Endothelial cell of umbilical vein (primary cell): ENCODE measurements around the gene ORM2. TPM values are rescaled to one million over a fixed set of nuclear protein-coding genes. Genes with fewer than 3 reads are reported as not detected.

ENCODE experiments used
- BruUV-seq: library from RNA; stranded (reverse); fragments of 400-500 nt; replicated peaks from 2 replicates; lab custom pipeline; 2021; lab: Mats Ljungman, UMichigan
- CTCF ChIA-PET: fragments of 300-600, 350-600 bp; sonication (Branson Sonifier 250); formaldehyde crosslinking; loops from one replicate; lab custom pipeline; 2021; ENCODE audit warnings: antibody characterized with exemption, inconsistent platforms; lab: Charles Lee
- POLR2A ChIA-PET: fragments of 300-600, 350-600 bp; sonication (Branson Sonifier 250); formaldehyde crosslinking; loops from one replicate; lab custom pipeline; 2021; ENCODE audit warnings: antibody characterized with exemption, inconsistent platforms; lab: Charles Lee
- DNase-seq: peaks from one replicate; pipeline ENCODE4 v3.0.0-alpha.2; 2011; ENCODE audit warnings: low read depth, low spot score
- FAIRE-seq: peaks from 2 replicates; lab custom pipeline; 2011; peaks lifted over from hg19 to GRCh38; lab: Jason Lieb, UNC
- H2AFZ ChIP-seq: 2 replicates; pipeline ENCODE4 v1.6.0; 2012; ENCODE audit warnings: low read depth, low read length, control low read depth, inconsistent platforms
- H3K27ac ChIP-seq: 2 replicates; pipeline ENCODE4 v1.5.1; 2011; ENCODE audit warnings: low read depth, mild to moderate bottlenecking, control low read depth, low read length, moderate library complexity; ENCODE audit not compliant: insufficient read depth
- H3K27me3 ChIP-seq, 2 experiments: 2 replicates each; pipeline versions ENCODE4 v1.6.0 to v1.6.1; 2011; ENCODE audit warnings: low read length in 2 of 2, mixed read lengths in 1 of 2; ENCODE audit not compliant: control insufficient read depth in 2 of 2, insufficient read depth in 2 of 2
- H3K36me3 ChIP-seq, 2 experiments: 2 replicates in 1 of 2; 3 replicates in 1 of 2; pipeline ENCODE4 v1.5.1; 2011; ENCODE audit warnings: low read length in 2 of 2, mild to moderate bottlenecking in 1 of 2, moderate library complexity in 1 of 2; ENCODE audit not compliant: control insufficient read depth in 2 of 2, insufficient read depth in 2 of 2; ENCODE audit errors: extremely low read depth in 1 of 2
- H3K4me1 ChIP-seq: 3 replicates; pipeline ENCODE4 v1.5.1; 2011; ENCODE audit warnings: mild to moderate bottlenecking, low read length; ENCODE audit not compliant: control insufficient read depth, insufficient read depth; ENCODE audit errors: extremely low read depth
- H3K4me2 ChIP-seq: 2 replicates; pipeline ENCODE4 v1.6.1; 2011; ENCODE audit warnings: low read length, control low read depth, mixed read lengths; ENCODE audit not compliant: insufficient read depth
- H3K4me3 ChIP-seq, 3 experiments: fragments of 200-600 bp in 1 of 3; sonication (generic), shearing (Covaris generic) in 1 of 3; replicated peaks in 1 of 3; 2 replicates each; pipeline ENCODE4 v1.5.1; 2011 to 2016; ENCODE audit warnings: control low read depth in 3 of 3, low read length in 3 of 3, mild to moderate bottlenecking in 2 of 3, inconsistent platforms in 1 of 3, low read depth in 1 of 3, moderate library complexity in 1 of 3; ENCODE audit not compliant: insufficient read depth in 1 of 3
- H3K79me2 ChIP-seq: 2 replicates; pipeline ENCODE4 v1.6.0; 2012; ENCODE audit warnings: low read length, inconsistent platforms; ENCODE audit not compliant: control insufficient read depth, insufficient read depth
- H3K9ac ChIP-seq: replicated peaks from 2 replicates; pipeline ENCODE3; 2011; ENCODE audit warnings: low read length, control low read depth; ENCODE audit not compliant: insufficient read depth; ENCODE audit errors: extremely low read depth
- H3K9me1 ChIP-seq: replicated peaks from 3 replicates; pipeline ENCODE4 v1.6.0; 2011; ENCODE audit warnings: mild to moderate bottlenecking, low read length; ENCODE audit not compliant: control insufficient read depth, insufficient read depth; ENCODE audit errors: extremely low read depth
- H3K9me3 ChIP-seq: replicated peaks from 2 replicates; pipeline ENCODE4 v1.5.1; 2012; ENCODE audit warnings: low read length, inconsistent platforms; ENCODE audit not compliant: control insufficient read depth, insufficient read depth
- H4K20me1 ChIP-seq: replicated peaks from 2 replicates; pipeline ENCODE3; 2011; ENCODE audit warnings: mild to moderate bottlenecking, low read length; ENCODE audit not compliant: control insufficient read depth, insufficient read depth; ENCODE audit errors: extremely low read depth
- CTCF ChIP-seq, 2 donors: IDR thresholded peaks; 1 replicate in 1 of 2; 2 replicates in 1 of 2; pipeline ENCODE4 v1.5.1; 2011; ENCODE audit warnings: low read length in 2 of 2, mild to moderate bottlenecking in 2 of 2, moderate library complexity in 2 of 2, control low read depth in 1 of 2, inconsistent platforms in 1 of 2, low read depth in 1 of 2; ENCODE audit not compliant: insufficient read depth in 1 of 2; ENCODE audit errors: extremely low read depth in 1 of 2
- EZH2 ChIP-seq: IDR thresholded peaks from 2 replicates; pipeline ENCODE4 v1.6.1; 2012; ENCODE audit warnings: borderline replicate concordance, low read depth, mild to moderate bottlenecking, moderate library complexity, low read length, inconsistent platforms; ENCODE audit not compliant: severe bottlenecking
- FOS ChIP-seq: IDR thresholded peaks from 2 replicates; pipeline ENCODE4 v1.6.1; 2011; ENCODE audit warnings: mild to moderate bottlenecking, low read length, moderate library complexity, borderline replicate concordance; ENCODE audit not compliant: insufficient read depth
- GATA2 ChIP-seq: IDR thresholded peaks from 2 replicates; pipeline ENCODE4 v1.7.0; 2011; ENCODE audit warnings: low read depth, mild to moderate bottlenecking, moderate library complexity, mixed read lengths, low read length; ENCODE audit not compliant: insufficient read length, insufficient read depth
- JUN ChIP-seq: IDR thresholded peaks from 2 replicates; pipeline ENCODE4 v1.6.1; 2011; ENCODE audit warnings: borderline replicate concordance, low read depth; ENCODE audit not compliant: insufficient read length, insufficient read depth
- MAX ChIP-seq: IDR thresholded peaks from 2 replicates; pipeline ENCODE4 v1.6.1; 2011; ENCODE audit not compliant: insufficient read depth, insufficient read length
- MYC ChIP-seq: IDR thresholded peaks from one replicate; pipeline ENCODE4 v1.6.1; 2011; ENCODE audit warnings: mild to moderate bottlenecking, low read depth, low read length
- POLR2A ChIP-seq: IDR thresholded peaks from 2 replicates; pipeline ENCODE4 v1.6.1; 2012; ENCODE audit warnings: low read depth, mild to moderate bottlenecking, control low read depth, low read length
- POLR2AphosphoS5 ChIP-seq: IDR thresholded peaks from 2 replicates; pipeline ENCODE4 v1.6.1; 2012; ENCODE audit warnings: low read depth, mild to moderate bottlenecking, control low read depth, low read length, moderate library complexity; ENCODE audit not compliant: insufficient read depth
- dilution Hi-C: fragments of 300-500 bp; cut with MboI; formaldehyde crosslinking; loops from one replicate; pipeline ENCODE4 v1.15.0; 2019; ENCODE audit warnings: low sequenced_read_pairs; ENCODE audit not compliant: extremely low pct_ligation_motif_present
- intact Hi-C: fragments of 100-400 bp; cut with micrococcal nuclease; formaldehyde crosslinking; loops from one replicate; pipeline ENCODE4 v1.10.0; 2022
- polyA plus RNA-seq, 4 experiments: library from polyadenylated mRNA; depleted of rRNA in 3 of 4; stranded (reverse) in 3 of 4; unstranded in 1 of 4; fragments of >200 nt; gene quantifications; 2 replicates each; pipeline versions ENCODE4 v1.2.1 to v1.2.3, GENCODE V29; 2011 to 2012; ENCODE audit warnings: missing spikeins in 1 of 4
- total RNA-seq: library from RNA; stranded (reverse); gene quantifications from 2 replicates; pipeline ENCODE4 v1.2.3, GENCODE V29; 2021

Gene ORM2
- total and polyA plus RNA-seq, 2 donors (not counting 3 experiments of a cell fraction or from before 2014, with no cell fraction given), result not detected

GRCh38 chr9:114347675-114348074, 18.0 kb downstream of the ORM2 start:
- dilution Hi-C loops (no loop called here), intact Hi-C loops (no loop called here)
- Histone ChIP-seq H3K4me3 (no peak overlapping the region), H4K20me1 (no peaks in the 10 kb centered on the region), H3K9ac (no peak overlapping the region), H3K4me2 (no peak overlapping the region), H3K36me3 (peaks cover 8 to 41% of the 10 kb centered on the region in 2 experiments), H3K27me3 (no peaks in the 10 kb centered on the region), H3K27ac (no peak overlapping the region), H3K9me1 (no peaks in the 10 kb centered on the region), H3K4me1 (no peaks in the 10 kb centered on the region), H2AFZ (no peak overlapping the region), H3K79me2 (no peaks in the 10 kb centered on the region), H3K9me3 (no peaks in the 10 kb centered on the region)
- ChIA-PET CTCF (no interaction called here), POLR2A (no interaction called here)
- TF ChIP-seq FOS (no peak), JUN (no peak), GATA2 (no peak), EZH2 (no peak), POLR2A (no peak), MYC (no peak), MAX (no peak), CTCF (IDR thresholded peaks at IDR 0.05; ENCODE audit: extremely low read depth in 1 of 2, insufficient read depth in 1 of 2, low read depth in 1 of 2, low read length in 2 of 2) (no peak), POLR2AphosphoS5 (no peak)
- no TSS peak for BruUV-seq
- DNase-seq, result no peak
- FAIRE-seq, result no peak
